Left lobe of liver (tissue), 2 donors: ENCODE measurements around the gene PCDHB15. TPM values are rescaled to one million over a fixed set of nuclear protein-coding genes. Genes with fewer than 3 reads are reported as not detected.
"Not testable (repeated sequence)": the region's sequence is repeated elsewhere in the genome, so short reads cannot be mapped to it uniquely, and the experiment has no call there.

Experiments used
- ATAC-seq: fragments of 200-7000 bp; cut with Tn5 transposase; one replicate; pipeline ENCODE4 v1.9.1; 2020; ENCODE audit warnings: mild to moderate bottlenecking, moderate library complexity
- DNase-seq: peaks from one replicate; pipeline ENCODE4 v3.0.0-alpha.2; 2020; ENCODE audit warnings: low spot score
- total RNA-seq: library from RNA; stranded (reverse); gene quantifications from one replicate; pipeline ENCODE4 v1.2.1, GENCODE V29; 2021
- donor health status: DM: no; HTN: no; CAD: no; lungs with moderate emphysema.
- donor health status: DM: no; HTN: yes; CAD: no.

PCDHB15 gene
- 0.38 TPM for total RNA-seq

DNA sequence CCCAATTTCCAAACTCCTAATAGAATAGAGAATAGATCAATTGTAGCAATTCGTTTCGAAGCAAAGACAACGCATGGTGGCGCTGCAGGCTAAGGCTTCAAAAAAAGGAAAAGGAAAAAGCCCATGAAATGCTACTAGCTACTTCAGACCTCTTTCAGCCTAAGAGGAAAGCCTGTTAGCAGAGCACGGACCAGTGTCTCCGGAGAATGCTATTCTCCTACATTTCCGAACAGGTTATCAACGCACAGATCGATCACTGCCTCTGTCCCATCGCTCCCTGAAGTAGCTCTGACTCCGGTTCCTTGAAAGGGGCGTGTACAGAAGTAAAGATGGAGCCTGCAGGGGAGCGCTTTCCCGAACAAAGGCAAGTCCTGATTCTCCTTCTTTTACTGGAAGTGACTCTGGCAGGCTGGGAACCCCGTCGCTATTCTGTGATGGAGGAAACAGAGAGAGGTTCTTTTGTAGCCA, at the start of gene PCDHB15:
Gene PCDHB15, plus strand, starts transcription at position 146 of the 468 bp plus-strand sequence. Its CDS starts 184 bp downstream, at position 330.
- no peak for DNase-seq
- no peak for ATAC-seq

DNA sequence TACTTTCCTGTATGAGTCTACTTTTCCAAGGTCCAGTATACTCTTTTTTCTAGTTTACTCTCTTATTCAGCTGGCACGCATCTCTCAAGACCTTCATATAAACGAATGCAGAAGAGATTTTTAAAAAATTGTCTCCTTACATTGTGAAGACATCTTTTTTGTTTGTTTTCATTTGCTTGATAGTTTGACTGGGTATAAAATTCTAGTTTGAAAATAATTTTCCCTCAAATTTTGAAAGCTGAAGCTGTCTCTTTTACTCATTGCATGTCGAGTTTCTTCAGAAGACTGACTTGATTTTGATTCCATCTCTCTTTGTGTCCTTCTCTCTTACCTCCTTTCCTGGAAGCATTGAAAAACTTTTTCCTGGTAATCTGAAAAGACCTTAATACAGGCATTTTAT, 48.8 kb upstream of the PCDHB15 start:
- ATAC-seq (no peak), DNase-seq (no peak)

DNA sequence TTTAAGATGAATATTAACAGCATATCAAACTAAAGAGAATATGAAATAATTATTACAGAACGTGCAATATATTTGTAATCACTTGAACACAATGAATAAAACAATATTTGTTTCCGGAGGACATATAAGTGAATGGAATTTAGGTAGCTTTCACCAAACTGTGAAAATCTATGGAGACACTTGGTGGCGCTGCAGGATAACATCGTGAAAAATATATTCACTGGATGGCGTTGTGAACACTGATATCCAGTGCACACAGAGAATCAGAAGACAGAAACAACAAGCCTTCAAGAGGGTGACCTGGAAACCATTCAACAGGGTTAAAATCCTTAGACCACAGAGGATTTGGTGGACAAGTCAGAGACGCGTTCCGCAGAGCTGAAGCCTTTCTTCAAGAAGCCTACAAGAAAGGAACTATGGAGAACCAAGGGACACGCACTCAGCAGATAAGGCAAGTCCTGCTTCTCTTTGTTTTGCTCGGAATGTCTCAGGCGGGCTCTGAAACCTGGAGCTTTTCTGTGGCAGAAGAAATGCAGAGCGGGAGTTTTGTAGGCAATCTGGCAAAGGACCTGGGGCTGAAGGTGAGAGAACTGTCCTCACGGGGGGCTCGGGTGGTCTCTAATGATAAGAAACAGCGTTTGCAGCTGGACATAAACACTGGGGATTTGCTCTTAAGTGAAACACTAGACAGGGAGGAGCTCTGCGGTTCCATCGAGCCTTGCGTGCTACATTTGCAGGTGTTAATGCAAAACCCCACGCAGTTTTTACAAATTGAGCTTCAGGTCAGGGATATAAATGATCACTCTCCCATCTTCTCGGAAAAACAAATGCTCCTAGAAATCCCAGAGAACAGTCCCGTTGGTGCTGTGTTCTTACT, 45.6 kb upstream of the PCDHB15 start, which contains the start of gene PCDHB11:
Gene PCDHB11, plus strand, starts transcription at position 269 of the 877 bp plus-strand sequence. Its CDS starts 148 bp downstream, at position 417.
- no peak for ATAC-seq
- DNase-seq: no peak

DNA sequence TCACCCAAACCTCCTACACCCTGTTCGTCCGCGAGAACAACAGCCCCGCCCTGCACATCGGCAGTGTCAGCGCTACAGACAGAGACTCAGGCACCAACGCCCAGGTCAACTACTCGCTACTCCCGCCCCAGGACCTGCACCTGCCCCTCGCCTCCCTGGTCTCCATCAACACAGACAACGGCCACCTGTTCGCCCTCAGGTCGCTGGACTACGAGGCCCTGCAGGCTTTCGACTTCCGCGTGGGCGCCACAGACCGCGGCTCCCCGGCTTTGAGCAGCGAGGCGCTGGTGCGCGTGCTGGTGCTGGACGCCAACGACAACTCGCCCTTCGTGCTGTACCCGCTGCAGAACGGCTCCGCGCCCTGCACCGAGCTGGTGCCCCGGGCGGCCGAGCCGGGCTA, 44.1 kb upstream of the PCDHB15 start:
- not testable (repeated sequence) for ATAC-seq, DNase-seq

DNA sequence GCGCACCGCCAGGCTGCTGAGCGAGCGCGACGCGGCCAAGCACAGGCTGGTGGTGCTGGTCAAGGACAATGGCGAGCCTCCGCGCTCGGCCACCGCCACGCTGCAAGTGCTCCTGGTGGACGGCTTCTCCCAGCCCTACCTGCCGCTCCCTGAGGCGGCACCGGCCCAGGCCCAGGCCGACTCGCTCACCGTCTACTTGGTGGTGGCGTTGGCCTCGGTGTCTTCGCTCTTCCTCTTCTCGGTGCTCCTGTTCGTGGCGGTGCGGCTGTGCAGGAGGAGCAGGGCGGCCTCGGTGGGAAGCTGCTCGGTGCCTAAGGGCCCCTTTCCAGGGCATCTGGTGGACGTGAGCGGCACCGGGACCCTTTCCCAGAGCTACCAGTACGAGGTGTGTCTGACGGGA, 43.5 kb upstream of the PCDHB15 start:
- ATAC-seq, DNase-seq: not testable (repeated sequence)

DNA sequence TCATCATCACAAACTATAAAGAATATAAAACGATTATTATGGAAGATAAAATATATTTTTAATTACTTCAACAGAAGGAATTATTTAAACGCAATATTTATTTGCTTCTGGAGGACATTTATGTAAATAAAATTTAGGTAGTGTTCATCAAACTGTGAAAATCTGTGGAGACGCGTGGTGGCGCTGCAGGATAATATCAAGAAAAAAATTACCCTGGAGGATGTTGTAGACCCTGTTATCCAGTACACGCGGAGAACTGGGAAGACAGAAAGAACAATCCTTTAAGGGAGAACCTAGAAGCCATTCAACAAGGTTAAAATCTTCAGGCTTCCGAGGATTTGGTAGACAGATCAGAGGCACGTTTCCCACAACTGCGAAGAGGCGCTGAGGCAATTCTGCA, 36.7 kb upstream of the PCDHB15 start, which contains the start of gene PCDHB12:
Gene PCDHB12, plus strand, starts transcription at position 242 of the 400 bp plus-strand sequence. CDS start 189 bp downstream, outside the sequence.
- no peak for DNase-seq
- ATAC-seq: no peak

DNA sequence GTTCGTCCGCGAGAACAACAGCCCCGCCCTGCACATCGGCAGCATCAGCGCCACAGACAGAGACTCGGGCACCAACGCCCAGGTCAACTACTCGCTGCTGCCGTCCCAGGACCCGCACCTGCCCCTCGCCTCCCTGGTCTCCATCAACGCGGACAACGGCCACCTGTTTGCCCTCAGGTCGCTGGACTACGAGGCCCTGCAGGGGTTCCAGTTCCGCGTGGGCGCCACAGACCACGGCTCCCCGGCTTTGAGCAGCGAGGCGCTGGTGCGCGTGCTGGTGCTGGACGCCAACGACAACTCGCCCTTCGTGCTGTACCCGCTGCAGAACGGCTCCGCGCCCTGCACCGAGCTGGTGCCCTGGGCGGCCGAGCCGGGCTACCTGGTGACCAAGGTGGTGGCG, 34.9 kb upstream of the PCDHB15 start:
- not testable (repeated sequence) for ATAC-seq, DNase-seq

DNA sequence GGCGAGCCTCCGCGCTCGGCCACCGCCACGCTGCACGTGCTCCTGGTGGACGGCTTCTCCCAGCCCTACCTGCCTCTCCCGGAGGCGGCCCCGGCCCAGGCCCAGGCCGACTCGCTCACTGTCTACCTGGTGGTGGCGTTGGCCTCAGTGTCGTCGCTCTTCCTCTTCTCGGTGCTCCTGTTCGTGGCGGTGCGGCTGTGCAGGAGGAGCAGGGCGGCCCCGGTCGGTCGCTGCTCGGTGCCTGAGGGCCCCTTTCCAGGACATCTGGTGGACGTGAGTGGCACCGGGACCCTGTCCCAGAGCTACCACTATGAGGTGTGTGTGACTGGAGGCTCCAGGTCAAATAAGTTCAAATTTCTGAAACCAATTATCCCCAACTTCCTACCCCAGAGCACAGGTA, 34.3 kb upstream of the PCDHB15 start:
- ATAC-seq, DNase-seq: not testable (repeated sequence)

DNA sequence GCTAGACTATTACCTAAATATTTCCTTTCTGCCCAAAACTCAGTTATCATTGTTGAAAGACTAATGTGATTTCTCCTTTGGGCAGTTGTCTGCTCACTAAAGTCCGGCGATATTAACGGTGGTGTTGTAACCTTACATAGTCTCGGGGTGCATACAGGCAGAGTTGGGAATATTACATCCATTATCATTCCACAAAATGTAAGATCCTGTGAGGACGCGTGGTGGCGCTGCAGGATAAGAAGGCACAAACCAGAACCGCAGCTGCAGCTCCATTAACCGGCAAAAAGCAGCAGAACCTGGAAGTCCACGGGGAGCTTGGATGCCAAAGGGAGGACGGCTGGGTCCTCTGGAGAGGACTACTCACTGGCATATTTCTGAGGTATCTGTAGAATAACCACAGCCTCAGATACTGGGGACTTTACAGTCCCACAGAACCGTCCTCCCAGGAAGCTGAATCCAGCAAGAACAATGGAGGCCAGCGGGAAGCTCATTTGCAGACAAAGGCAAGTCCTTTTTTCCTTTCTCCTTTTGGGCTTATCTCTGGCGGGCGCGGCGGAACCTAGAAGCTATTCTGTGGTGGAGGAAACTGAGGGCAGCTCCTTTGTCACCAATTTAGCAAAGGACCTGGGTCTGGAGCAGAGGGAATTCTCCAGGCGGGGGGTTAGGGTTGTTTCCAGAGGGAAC, 31.4 kb upstream of the PCDHB15 start, which contains the start of gene PCDHB13:
Gene PCDHB13, plus strand, starts transcription at position 264 of the 684 bp plus-strand sequence. Its CDS starts 205 bp downstream, at position 469.
- DNase-seq: not testable (repeated sequence)
- peak; percentile 70 for ATAC-seq

DNA sequence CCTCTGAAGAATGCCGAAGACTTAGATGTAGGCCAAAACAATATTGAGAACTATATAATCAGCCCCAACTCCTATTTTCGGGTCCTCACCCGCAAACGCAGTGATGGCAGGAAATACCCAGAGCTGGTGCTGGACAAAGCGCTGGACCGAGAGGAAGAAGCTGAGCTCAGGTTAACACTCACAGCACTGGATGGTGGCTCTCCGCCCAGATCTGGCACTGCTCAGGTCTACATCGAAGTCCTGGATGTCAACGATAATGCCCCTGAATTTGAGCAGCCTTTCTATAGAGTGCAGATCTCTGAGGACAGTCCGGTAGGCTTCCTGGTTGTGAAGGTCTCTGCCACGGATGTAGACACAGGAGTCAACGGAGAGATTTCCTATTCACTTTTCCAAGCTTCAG, 30.6 kb upstream of the PCDHB15 start:
- DNase-seq, ATAC-seq: not testable (repeated sequence)

DNA sequence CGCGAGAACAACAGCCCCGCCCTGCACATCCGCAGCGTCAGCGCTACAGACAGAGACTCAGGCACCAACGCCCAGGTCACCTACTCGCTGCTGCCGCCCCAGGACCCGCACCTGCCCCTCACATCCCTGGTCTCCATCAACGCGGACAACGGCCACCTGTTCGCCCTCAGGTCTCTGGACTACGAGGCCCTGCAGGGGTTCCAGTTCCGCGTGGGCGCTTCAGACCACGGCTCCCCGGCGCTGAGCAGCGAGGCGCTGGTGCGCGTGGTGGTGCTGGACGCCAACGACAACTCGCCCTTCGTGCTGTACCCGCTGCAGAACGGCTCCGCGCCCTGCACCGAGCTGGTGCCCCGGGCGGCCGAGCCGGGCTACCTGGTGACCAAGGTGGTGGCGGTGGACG, 29.7 kb upstream of the PCDHB15 start:
- not testable (repeated sequence) for DNase-seq, ATAC-seq

DNA sequence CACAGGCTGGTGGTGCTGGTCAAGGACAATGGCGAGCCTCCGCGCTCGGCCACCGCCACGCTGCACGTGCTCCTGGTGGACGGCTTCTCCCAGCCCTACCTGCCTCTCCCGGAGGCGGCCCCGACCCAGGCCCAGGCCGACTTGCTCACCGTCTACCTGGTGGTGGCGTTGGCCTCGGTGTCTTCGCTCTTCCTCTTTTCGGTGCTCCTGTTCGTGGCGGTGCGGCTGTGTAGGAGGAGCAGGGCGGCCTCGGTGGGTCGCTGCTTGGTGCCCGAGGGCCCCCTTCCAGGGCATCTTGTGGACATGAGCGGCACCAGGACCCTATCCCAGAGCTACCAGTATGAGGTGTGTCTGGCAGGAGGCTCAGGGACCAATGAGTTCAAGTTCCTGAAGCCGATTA, 29.2 kb upstream of the PCDHB15 start:
- not testable (repeated sequence) for DNase-seq, ATAC-seq

DNA sequence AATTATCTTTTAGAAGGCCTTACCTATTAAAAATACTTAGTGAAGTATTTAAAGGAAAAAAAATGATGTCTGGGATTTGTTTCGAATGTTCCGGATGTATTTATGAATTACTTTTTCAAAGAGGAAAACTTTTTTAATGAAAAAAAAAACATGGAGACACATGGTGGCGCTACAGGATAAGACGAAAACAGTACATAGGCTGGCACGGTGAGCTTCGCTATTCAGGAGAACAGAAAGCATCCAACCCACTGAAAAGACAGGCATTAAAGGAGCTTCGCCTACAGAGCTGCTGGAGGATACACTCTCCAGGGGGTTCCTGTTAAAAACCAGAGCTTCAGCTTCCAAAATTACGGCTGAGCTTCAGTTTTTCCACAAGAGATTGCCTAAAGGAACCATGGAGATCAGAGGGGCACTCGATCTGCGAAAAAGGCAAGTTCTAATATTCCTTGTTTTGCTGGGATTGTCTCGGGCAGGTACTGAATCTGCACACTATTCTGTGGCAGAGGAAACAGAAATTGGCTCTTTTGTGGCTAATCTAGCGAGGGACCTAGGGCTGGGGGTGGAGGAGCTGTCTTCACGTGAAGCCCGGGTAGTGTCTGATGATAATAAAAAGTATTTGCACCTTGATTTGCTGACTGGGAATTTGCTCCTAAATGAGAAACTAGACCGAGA, 21.9 kb upstream of the PCDHB15 start, which contains the start of gene PCDHB14:
Gene PCDHB14, plus strand, starts transcription at position 232 of the 672 bp plus-strand sequence. Its CDS starts 163 bp downstream, at position 395.
- ATAC-seq (peak; percentile 73), DNase-seq (no peak)

DNA sequence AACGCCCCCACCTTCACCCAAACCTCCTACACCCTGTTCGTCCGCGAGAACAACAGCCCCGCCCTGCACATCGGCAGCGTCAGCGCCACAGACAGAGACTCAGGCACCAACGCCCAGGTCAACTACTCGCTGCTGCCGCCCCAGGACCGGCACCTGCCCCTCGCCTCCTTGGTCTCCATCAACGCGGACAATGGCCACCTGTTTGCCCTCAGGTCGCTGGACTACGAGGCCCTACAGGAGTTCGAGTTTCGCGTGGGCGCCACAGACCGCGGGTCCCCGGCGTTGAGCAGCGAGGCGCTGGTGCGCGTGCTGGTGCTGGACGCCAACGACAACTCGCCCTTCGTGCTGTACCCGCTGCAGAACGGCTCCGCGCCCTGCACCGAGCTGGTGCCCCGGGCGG, 20.4 kb upstream of the PCDHB15 start:
- DNase-seq, ATAC-seq: not testable (repeated sequence)

DNA sequence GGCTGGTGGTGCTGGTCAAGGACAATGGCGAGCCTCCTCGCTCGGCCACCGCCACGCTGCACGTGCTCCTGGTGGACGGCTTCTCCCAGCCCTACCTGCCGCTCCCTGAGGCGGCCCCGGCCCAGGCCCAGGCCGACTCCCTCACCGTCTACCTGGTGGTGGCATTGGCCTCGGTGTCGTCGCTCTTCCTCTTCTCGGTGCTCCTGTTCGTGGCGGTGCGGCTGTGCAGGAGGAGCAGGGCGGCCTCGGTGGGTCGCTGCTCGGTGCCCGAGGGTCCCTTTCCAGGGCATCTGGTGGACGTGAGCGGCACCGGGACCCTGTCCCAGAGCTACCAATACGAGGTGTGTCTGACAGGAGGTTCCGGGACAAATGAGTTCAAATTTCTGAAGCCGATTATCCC, 19.8 kb upstream of the PCDHB15 start:
- not testable (repeated sequence) for DNase-seq, ATAC-seq

DNA sequence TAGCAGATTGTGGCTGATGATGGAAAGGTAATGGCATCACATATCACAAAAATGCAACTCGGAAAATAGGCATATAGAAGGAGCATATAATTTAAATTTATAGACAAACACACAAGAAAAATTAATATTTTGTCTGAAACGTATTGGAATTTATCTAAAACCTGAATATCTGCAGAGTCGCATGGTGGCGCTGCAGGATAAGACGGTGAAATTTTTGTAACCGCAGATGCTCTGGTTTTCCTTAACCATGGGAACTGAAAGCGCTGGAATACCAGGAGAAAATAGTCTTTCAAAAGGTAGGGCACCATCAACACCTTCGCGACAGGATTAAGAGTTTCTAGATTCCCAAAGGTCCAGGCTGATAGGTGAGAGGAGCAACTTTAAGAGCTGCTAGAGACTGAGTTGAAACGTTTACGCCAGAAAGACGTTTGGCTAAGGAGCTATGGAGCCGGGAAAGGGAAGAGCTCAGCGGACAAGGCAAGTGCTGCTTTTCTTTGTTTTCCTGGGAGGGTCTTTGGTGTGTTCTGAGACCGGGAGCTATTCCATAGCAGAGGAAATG, 11.0 kb upstream of the PCDHB15 start:
- no peak for ATAC-seq
- DNase-seq: no peak

DNA sequence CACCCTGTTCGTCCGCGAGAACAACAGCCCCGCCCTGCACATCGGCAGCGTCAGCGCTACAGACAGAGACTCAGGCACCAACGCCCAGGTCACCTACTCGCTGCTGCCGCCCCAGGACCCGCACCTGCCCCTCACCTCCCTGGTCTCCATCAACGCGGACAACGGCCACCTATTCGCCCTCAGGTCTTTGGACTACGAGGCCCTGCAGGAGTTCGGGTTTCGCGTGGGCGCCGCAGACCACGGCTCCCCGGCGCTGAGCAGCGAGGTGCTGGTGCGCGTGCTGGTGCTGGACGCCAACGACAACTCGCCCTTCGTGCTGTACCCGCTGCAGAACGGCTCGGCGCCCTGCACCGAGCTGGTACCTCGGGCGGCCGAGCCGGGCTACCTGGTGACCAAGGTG, 9.3 kb upstream of the PCDHB15 start:
- not testable (repeated sequence) for ATAC-seq, DNase-seq

DNA sequence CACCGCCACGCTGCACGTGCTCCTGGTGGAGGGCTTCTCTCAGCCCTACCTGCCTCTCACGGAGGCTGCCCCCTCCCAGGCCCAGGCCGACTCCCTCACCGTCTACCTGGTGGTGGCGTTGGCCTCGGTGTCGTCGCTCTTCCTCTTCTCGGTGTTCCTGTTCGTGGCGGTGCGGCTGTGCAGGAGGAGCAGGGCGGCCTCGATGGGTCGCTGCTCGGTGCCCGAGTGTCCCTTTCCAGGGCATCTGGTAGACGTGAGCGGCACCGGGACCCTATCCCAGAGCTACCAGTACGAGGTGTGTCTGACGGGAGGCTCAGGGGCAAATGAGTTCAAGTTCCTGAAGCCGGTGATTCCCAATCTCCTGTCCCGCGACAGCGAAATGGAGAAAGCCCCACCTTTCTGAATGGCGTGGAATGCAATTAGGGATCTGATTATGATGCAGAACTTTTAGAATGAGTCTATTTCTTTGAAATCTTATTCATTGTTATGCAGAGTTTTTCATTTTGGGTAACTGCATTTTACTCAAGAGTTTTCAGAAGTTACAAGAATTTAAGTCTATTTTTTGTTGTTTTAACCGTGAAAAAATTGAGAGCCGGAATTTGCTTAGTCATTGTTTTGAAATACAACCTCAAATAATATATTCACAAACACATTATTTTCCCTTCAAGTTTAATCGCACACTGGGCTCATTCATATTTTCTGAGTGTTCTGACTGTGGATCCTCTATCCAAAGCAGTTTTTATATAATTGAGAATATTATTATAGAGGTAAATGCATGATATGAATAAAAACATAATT, 8.5 kb upstream of the PCDHB15 start:
- ATAC-seq (no peak), DNase-seq (no peak)

DNA sequence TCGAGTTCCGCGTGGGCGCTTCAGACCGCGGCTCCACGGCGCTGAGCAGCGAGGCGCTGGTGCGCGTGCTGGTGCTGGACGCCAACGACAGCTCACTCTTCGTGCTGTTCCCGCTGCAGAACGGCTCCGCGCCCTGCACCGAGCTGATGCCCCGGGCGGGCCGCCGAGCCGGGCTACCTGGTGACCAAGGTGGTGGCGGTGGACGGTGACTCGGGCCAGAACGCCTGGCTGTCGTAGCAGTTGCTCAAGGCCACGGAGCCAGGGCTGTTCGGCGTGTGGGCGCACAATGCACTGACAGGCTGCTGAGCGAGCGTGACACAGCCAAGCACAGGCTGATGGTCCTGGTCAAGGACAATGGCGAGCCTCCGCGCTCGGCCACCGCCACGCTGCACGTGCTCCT, 3.7 kb upstream of the PCDHB15 start:
- no peak for ATAC-seq
- DNase-seq: no peak
